ENCODE data around the gene PRSS23.

The PRSS23 gene

GRCh38 chr11:86781546-86781945 lies 18.8 kb upstream of the PRSS23 start:
- H3K9me3 ChIP-seq (ENCODE audit: control insufficient read depth, insufficient read depth, low read length) = no peaks in the 10 kb centered on the region
- no peak overlapping the region for H3K9ac ChIP-seq (ENCODE audit: low read depth, low read length)
- no peaks in the 10 kb centered on the region for H3K4me1 ChIP-seq (ENCODE audit: insufficient read depth, low read length)
- no peaks in the 10 kb centered on the region for H3K36me3 ChIP-seq (ENCODE audit: insufficient read depth, low read length)

- Histone ChIP-seq H3K9me3 (ENCODE audit: control insufficient read depth, insufficient read depth, low read length) (no peaks in the 10 kb centered on the region), H3K36me3 (ENCODE audit: insufficient read depth, low read length) (no peaks in the 10 kb centered on the region), H3K4me1 (ENCODE audit: insufficient read depth, low read length) (no peaks in the 10 kb centered on the region), H3K9ac (ENCODE audit: low read depth, low read length) (no peak overlapping the region)
Measured at GRCh38 chr11:86782742-86783141, 17.6 kb upstream of the PRSS23 start.

DNA sequence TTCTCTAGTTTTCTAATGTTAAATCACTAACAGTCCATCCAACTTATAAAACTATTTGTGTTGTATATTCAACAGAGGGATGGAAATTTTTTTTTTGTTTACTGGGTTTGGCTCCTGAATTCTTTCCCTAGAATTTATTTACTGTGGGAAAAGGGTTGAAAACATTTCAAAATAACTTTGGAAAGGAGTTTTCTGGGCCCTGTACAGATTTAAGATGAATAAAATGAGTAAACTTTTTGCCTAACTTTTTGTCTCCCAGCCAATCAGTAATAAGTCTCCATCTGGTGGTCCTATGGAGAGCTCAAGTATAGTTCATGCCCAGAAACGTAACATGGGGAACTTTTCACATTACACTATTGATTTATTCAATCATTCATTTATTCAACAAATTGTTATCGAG lies 16.7 kb upstream of the PRSS23 start:
- no peak overlapping the region for H3K9ac ChIP-seq (ENCODE audit: low read depth, low read length)
- H3K36me3 ChIP-seq (ENCODE audit: insufficient read depth, low read length) = no peaks in the 10 kb centered on the region
- H3K4me1 ChIP-seq (ENCODE audit: insufficient read depth, low read length) = no peaks in the 10 kb centered on the region
- no peaks in the 10 kb centered on the region for H3K9me3 ChIP-seq (ENCODE audit: control insufficient read depth, insufficient read depth, low read length)

- H3K4me1 ChIP-seq (ENCODE audit: insufficient read depth, low read length) = no peaks in the 10 kb centered on the region
- H3K9me3 ChIP-seq (ENCODE audit: control insufficient read depth, insufficient read depth, low read length) = no peaks in the 10 kb centered on the region
- no peaks in the 10 kb centered on the region for H3K36me3 ChIP-seq (ENCODE audit: insufficient read depth, low read length)
- no peak overlapping the region for H3K9ac ChIP-seq (ENCODE audit: low read depth, low read length)
Measured at GRCh38 chr11:86784241-86784681, 16.1 kb upstream of the PRSS23 start.

DNA sequence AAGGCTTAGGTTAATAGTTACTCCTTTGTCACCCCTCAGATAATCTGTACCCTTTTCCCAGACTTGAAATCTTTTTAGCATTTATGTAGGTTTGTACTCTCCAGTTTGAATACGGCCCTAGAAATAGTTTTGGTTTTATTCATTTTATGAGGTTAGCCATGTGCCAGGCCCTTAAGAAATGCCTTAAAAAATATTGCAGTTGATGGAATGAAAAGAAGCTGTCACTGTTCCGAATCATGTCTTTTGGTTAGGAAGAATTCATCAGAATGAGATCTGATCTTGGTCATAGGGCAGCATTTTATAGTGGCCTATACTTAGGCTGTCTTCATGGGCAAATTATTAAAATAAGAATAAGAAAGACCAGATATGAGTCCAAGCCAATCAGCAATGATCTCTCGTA lies 14.8 kb upstream of the PRSS23 start:
- no peaks in the 10 kb centered on the region for H3K4me1 ChIP-seq (ENCODE audit: insufficient read depth, low read length)
- no peaks in the 10 kb centered on the region for H3K36me3 ChIP-seq (ENCODE audit: insufficient read depth, low read length)
- no peaks in the 10 kb centered on the region for H3K9me3 ChIP-seq (ENCODE audit: control insufficient read depth, insufficient read depth, low read length)
- H3K9ac ChIP-seq (ENCODE audit: low read depth, low read length) = no peak overlapping the region

DNA sequence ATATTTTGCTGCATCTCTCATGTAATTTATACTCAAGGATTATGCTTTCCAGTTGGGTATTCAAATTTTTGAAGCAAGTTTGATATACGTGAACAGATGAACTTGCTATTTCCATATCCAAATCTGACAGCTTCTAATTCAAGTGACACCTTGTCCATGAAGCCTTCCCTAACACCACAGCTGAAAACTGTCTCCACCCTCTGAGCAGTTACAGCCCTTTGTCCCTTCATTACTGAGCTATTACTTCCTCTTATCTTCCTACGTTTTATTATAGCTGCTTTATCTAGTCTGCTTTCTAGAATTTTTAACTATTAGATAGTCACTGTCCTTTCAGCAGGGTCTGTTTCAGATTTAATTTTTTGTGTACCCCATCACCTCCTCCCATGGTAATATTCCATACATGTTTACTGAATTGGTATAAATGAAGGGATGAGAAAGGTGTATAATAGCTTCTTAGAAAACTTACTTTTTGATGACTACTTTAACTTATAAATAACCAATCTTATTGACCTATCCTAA lies 13.3 kb upstream of the PRSS23 start:
- H3K9me3 ChIP-seq (ENCODE audit: control insufficient read depth, insufficient read depth, low read length) = no peaks in the 10 kb centered on the region
- no peaks in the 10 kb centered on the region for H3K36me3 ChIP-seq (ENCODE audit: insufficient read depth, low read length)
- H3K4me1 ChIP-seq (ENCODE audit: insufficient read depth, low read length) = no peaks in the 10 kb centered on the region

DNA sequence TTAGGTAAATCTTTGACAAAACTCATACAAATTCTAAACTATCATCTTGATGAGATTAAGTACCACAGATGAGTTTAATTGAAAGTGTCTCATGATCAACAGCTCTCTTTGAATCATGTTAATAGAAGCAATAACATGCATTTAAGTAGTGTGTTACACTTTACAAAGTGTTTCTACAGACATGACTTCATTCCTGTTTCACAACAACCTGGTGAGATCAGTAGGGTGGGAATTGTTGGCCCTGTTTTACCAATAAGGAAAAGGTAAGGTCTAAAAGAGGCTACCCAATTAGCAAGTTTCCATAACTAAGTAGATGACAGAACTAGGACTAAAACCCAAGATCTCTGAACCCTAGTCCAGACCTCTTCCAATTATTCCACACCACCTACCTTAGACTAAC lies 12.7 kb upstream of the PRSS23 start:
- H3K9me3 ChIP-seq (ENCODE audit: control insufficient read depth, insufficient read depth, low read length) = no peaks in the 10 kb centered on the region
- no peaks in the 10 kb centered on the region for H3K36me3 ChIP-seq (ENCODE audit: insufficient read depth, low read length)
- no peaks in the 10 kb centered on the region for H3K4me1 ChIP-seq (ENCODE audit: insufficient read depth, low read length)
- H3K9ac ChIP-seq (ENCODE audit: low read depth, low read length) = no peak overlapping the region

More for the DNA sequence above, 13.3 kb upstream of the PRSS23 start:
- no peak overlapping the region for H3K9ac ChIP-seq (ENCODE audit: low read depth, low read length)

- H3K4me1 ChIP-seq (ENCODE audit: insufficient read depth, low read length) = no peaks in the 10 kb centered on the region
- no peak overlapping the region for H3K9ac ChIP-seq (ENCODE audit: low read depth, low read length)
- H3K9me3 ChIP-seq (ENCODE audit: control insufficient read depth, insufficient read depth, low read length) = no peaks in the 10 kb centered on the region
- no peaks in the 10 kb centered on the region for H3K36me3 ChIP-seq (ENCODE audit: insufficient read depth, low read length)
Measured at GRCh38 chr11:86790195-86790725, 10.1 kb upstream of the PRSS23 start.

DNA sequence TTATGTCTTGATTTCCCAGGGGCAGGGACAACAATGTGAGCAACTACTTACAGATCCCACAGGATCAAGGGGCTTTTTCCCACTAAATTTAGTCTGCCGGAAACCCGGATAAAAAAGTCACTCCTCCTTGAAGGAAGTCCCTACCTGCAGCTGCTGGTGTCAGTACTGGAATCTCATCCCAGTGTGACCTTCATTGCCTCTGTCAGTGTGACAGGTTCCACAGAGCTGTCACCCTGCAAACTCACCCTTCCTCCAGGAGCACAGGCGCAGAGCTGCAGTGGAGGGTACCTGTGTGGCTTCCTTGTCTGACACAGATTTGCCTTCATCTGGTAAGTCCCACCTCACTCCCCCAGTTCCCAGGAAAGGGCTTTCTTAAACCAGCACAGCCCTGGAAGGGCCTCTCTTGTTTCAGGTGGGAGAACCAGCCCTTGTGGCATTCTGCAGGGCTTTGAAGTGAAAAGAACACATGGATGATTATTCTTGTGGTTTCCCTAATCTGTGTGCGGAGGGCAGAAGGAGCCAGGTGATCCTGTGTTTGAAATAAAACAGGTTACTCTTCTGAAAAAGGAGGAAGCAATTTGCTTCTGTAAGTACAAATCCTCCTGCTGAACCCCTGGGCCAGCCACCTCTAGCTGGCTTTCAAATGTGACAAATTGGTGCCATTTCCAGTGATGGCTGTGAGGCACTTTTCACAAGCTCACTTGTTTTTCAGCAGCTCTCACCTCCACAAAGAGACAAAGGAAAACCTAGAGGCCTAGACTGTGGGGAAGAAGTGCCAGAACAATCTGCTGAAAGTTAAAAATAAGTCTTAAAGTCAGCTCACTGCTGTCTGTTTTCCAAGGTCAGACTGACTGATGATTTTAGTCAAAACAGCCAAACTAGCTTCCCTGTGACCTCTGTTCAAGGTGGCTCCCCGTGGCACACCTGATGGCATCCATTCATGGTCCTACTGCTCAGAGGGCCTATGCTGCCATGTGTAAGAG lies 9.2 kb upstream of the PRSS23 start:
- no peaks in the 10 kb centered on the region for H3K4me1 ChIP-seq (ENCODE audit: insufficient read depth, low read length)
- no peaks in the 10 kb centered on the region for H3K9me3 ChIP-seq (ENCODE audit: control insufficient read depth, insufficient read depth, low read length)
- H3K36me3 ChIP-seq (ENCODE audit: insufficient read depth, low read length) = no peaks in the 10 kb centered on the region
- no peak overlapping the region for H3K9ac ChIP-seq (ENCODE audit: low read depth, low read length)

DNA sequence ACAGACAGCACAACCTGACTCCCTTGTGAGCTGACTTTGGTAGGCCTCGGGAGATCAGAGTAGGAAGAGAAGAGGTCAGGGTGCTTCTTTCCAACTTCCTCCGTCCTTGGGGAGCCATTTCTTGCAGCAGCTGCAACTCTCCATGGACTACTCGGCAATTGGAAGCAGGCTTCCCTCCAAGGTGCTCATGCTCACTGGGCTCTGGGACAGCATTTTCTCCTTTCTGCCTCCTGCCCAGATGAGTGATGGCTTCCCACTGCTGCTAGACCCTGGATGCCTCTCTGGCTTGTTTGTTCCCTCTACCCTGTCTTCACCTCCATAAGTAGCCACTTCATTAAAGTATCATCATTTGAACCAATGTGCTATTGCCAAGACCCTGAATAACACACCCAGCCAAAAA lies 8.2 kb upstream of the PRSS23 start:
- H3K9ac ChIP-seq (ENCODE audit: low read depth, low read length) = no peak overlapping the region
- no peaks in the 10 kb centered on the region for H3K36me3 ChIP-seq (ENCODE audit: insufficient read depth, low read length)
- no peaks in the 10 kb centered on the region for H3K9me3 ChIP-seq (ENCODE audit: control insufficient read depth, insufficient read depth, low read length)
- no peaks in the 10 kb centered on the region for H3K4me1 ChIP-seq (ENCODE audit: insufficient read depth, low read length)

GRCh38 chr11:86793307-86793706 lies 7.0 kb upstream of the PRSS23 start:
- Histone ChIP-seq H3K9ac (ENCODE audit: low read depth, low read length) (no peak overlapping the region), H3K4me1 (ENCODE audit: insufficient read depth, low read length) (no peaks in the 10 kb centered on the region), H3K36me3 (ENCODE audit: insufficient read depth, low read length) (no peaks in the 10 kb centered on the region), H3K9me3 (ENCODE audit: control insufficient read depth, insufficient read depth, low read length) (no peaks in the 10 kb centered on the region)

DNA sequence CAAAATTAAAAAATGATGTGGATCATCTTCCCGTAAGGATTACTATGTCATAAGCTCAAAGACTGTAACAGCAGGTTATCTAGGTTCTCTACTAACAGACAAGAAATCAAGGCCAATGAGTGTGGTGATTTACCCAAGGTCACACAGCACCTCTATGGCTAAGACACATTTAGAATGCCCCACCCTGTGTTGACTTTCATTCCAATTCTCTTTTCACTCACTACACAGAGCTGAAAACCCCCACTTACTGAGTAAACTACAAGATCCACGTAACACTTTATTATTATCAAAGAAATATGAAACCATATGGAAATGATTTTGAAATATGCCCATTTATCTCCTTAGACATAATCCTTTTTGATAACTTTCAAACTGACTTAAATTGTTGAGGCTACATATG lies 4.8 kb upstream of the PRSS23 start:
- no peaks in the 10 kb centered on the region for H3K9me3 ChIP-seq (ENCODE audit: control insufficient read depth, insufficient read depth, low read length)
- H3K36me3 ChIP-seq (ENCODE audit: insufficient read depth, low read length) = no peaks in the 10 kb centered on the region
- H3K4me1 ChIP-seq (ENCODE audit: insufficient read depth, low read length) = peaks cover 4% of the 10 kb centered on the region; the same call in 1 of the 2 replicates
- H3K9ac ChIP-seq (ENCODE audit: low read depth, low read length) = no peak overlapping the region

GRCh38 chr11:86795949-86796348 lies 4.4 kb upstream of the PRSS23 start:
- H3K9ac ChIP-seq (ENCODE audit: low read depth, low read length) = no peak overlapping the region
- no peaks in the 10 kb centered on the region for H3K9me3 ChIP-seq (ENCODE audit: control insufficient read depth, insufficient read depth, low read length)
- no peaks in the 10 kb centered on the region for H3K36me3 ChIP-seq (ENCODE audit: insufficient read depth, low read length)
- peaks cover 4% of the 10 kb centered on the region; the same call in 1 of the 2 replicates for H3K4me1 ChIP-seq (ENCODE audit: insufficient read depth, low read length)

DNA sequence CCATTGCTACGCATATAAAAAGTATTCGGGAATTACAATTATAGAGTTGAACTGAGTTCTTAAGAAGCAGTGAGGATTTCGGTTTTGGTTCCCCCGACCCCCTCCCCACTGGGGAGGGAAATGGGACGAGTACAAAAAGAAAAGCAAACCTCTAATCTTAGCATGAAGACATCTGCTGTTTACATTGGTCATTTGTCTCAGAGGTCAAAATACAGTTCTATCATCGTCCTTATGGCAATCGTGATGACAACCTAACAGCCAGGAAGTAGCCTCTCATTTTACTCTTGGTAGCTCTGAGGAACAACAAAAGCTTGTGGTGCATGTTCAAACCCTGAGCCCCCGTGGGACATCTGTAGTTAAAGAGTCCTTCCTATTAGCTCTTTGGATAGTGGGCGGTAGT lies 3.2 kb upstream of the PRSS23 start:
- Histone ChIP-seq H3K36me3 (ENCODE audit: insufficient read depth, low read length) (no peaks in the 10 kb centered on the region), H3K9ac (ENCODE audit: low read depth, low read length) (no peak overlapping the region), H3K4me1 (ENCODE audit: insufficient read depth, low read length) (peaks cover 13% of the 10 kb centered on the region), H3K9me3 (ENCODE audit: control insufficient read depth, insufficient read depth, low read length) (no peaks in the 10 kb centered on the region)

- Histone ChIP-seq H3K9me3 (ENCODE audit: control insufficient read depth, insufficient read depth, low read length) (no peaks in the 10 kb centered on the region), H3K9ac (ENCODE audit: low read depth, low read length) (no peak overlapping the region), H3K36me3 (ENCODE audit: insufficient read depth, low read length) (no peaks in the 10 kb centered on the region), H3K4me1 (ENCODE audit: insufficient read depth, low read length) (peaks cover 28% of the 10 kb centered on the region)
Measured at GRCh38 chr11:86798988-86799387, 1.4 kb upstream of the PRSS23 start.
